A673 (cell line): ENCODE measurements around the gene EXOC6B.
"Not testable (repeated sequence)": the region's sequence is repeated elsewhere in the genome, so short reads cannot be mapped to it uniquely, and the experiment has no call there.

Source experiments
- EZH2 ChIP-seq: fragments of 200-600 bp; sonication (generic); IDR thresholded peaks from 2 replicates; pipeline ENCODE4 v1.6.1; 2017; ENCODE audit warnings: borderline replicate concordance, low read depth, mild to moderate bottlenecking, mixed read lengths, antibody characterized with exemption, low read length; ENCODE audit not compliant: poor library complexity, severe bottlenecking
- TF ChIP-seq, protein P1 (sequence below): fragments of 300-800, 200-600 bp; sonication (generic); conservative IDR thresholded peaks from 2 replicates; pipeline ENCODE4 v1.5.1; 2017; ENCODE audit warnings: low read depth, mild to moderate bottlenecking, antibody characterized with exemption, low read length, moderate library complexity, mixed read lengths

GRCh38 chr2:72421771-72422379 is 404.0 kb downstream of the EXOC6B start:
- TF ChIP-seq, protein P1, sequence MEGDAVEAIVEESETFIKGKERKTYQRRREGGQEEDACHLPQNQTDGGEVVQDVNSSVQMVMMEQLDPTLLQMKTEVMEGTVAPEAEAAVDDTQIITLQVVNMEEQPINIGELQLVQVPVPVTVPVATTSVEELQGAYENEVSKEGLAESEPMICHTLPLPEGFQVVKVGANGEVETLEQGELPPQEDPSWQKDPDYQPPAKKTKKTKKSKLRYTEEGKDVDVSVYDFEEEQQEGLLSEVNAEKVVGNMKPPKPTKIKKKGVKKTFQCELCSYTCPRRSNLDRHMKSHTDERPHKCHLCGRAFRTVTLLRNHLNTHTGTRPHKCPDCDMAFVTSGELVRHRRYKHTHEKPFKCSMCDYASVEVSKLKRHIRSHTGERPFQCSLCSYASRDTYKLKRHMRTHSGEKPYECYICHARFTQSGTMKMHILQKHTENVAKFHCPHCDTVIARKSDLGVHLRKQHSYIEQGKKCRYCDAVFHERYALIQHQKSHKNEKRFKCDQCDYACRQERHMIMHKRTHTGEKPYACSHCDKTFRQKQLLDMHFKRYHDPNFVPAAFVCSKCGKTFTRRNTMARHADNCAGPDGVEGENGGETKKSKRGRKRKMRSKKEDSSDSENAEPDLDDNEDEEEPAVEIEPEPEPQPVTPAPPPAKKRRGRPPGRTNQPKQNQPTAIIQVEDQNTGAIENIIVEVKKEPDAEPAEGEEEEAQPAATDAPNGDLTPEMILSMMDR = not testable (repeated sequence)
- TF ChIP-seq EZH2 = not testable (repeated sequence)
